ENCODE measurements around the gene CBFA2T3.

Gene CBFA2T3

DNA sequence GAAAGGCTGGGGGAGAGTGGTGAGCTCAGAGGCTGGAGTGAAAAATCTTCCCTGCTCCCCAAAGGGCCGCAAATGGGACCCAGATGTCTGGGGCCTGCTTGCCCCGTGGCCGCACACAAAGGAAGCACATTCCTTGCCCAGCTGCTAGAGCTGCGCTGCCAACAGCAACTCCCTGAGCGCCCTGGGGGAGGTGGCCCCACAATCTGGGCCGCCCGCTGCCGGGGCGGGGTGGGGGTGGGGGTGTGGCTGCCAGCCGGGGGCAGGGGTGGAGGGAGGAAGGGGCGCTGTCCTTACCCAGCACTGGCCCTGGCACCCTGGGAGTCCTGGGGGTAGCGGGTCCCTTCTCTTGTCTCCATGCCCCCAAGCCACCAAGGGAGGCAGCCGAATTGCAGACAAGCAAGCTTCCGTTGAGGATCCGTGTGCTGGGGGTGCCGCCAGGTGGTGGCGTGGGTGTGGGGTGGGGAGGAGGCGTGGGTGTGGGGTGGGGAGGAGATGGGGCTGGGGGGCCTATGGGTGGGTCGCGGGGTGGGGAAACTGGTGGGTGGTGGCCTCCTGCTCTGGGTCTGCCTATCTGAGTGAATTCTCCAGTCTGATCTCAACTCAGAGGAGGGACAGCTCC, 62.1 kb downstream of the CBFA2T3 start:
- Mint-ChIP-seq H3K27me3 (no peaks in the 10 kb centered on the region), H3K4me3 (no peak overlapping the region), H3K9me3 (no peaks in the 10 kb centered on the region), H3K4me1 (peaks cover 72% of the 10 kb centered on the region), H3K36me3 (peaks cover 47% of the 10 kb centered on the region), H3K27ac (no peak overlapping the region)
- peak; percentile 18 for ATAC-seq

DNA sequence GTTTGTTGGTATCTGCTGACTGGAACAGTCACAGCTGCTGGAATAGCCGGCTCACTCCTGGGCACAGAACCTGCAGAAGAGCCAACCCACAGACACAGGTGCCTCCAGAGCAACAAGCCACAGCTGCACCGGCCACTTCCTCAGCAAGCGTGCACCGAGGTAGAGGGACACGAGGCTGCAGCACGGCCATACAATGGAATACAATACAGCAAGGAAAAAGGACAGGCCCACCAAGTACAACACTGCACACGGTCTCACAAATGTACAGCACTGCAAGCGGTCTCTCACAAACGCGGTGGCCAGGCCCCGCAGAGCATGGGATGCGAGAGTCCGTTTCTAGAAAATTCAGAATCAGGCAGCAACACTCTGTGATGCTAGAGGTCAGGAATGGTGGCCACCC, 63.1 kb downstream of the CBFA2T3 start:
- no peak overlapping the region for H3K4me3 Mint-ChIP-seq
- no peaks in the 10 kb centered on the region for H3K27me3 Mint-ChIP-seq
- H3K4me1 Mint-ChIP-seq: peaks cover 64% of the 10 kb centered on the region
- no peak overlapping the region for H3K27ac Mint-ChIP-seq
- no peak for ATAC-seq
- H3K36me3 Mint-ChIP-seq: peaks cover 47% of the 10 kb centered on the region
- no peaks in the 10 kb centered on the region for H3K9me3 Mint-ChIP-seq

- ATAC-seq: no peak
- H3K4me3 Mint-ChIP-seq: no peak overlapping the region
- H3K27ac Mint-ChIP-seq: no peak overlapping the region
- H3K36me3 Mint-ChIP-seq: peaks cover 47% of the 10 kb centered on the region
- H3K27me3 Mint-ChIP-seq: no peaks in the 10 kb centered on the region
- H3K9me3 Mint-ChIP-seq: no peaks in the 10 kb centered on the region
- peaks cover 66% of the 10 kb centered on the region for H3K4me1 Mint-ChIP-seq
These were observed 63.9 kb downstream of the CBFA2T3 start for GRCh38 chr16:88913001-88913612.

- H3K9me3 Mint-ChIP-seq: no peaks in the 10 kb centered on the region
- H3K27ac Mint-ChIP-seq: peak overlapping the region; percentile 70
- H3K36me3 Mint-ChIP-seq: peaks cover 44% of the 10 kb centered on the region
- H3K27me3 Mint-ChIP-seq: no peaks in the 10 kb centered on the region
- ATAC-seq: no peak
- H3K4me3 Mint-ChIP-seq: no peak overlapping the region
- peaks cover 68% of the 10 kb centered on the region for H3K4me1 Mint-ChIP-seq
These were observed 64.5 kb downstream of the CBFA2T3 start for GRCh38 chr16:88912556-88912955.

- Mint-ChIP-seq H3K4me3 (no peak overlapping the region), H3K4me1 (peaks cover 65% of the 10 kb centered on the region), H3K27ac (peak overlapping the region; percentile 70), H3K36me3 (peaks cover 40% of the 10 kb centered on the region), H3K27me3 (no peaks in the 10 kb centered on the region), H3K9me3 (no peaks in the 10 kb centered on the region)
- no peak for ATAC-seq
These were observed 65.1 kb downstream of the CBFA2T3 start for GRCh38 chr16:88911946-88912310.

- H3K27me3 Mint-ChIP-seq: no peaks in the 10 kb centered on the region
- H3K4me1 Mint-ChIP-seq: peaks cover 62% of the 10 kb centered on the region
- peaks cover 34% of the 10 kb centered on the region for H3K36me3 Mint-ChIP-seq
- ATAC-seq: peak; percentile 54
- H3K4me3 Mint-ChIP-seq: peak overlapping the region; percentile 15
- H3K9me3 Mint-ChIP-seq: no peaks in the 10 kb centered on the region
- H3K27ac Mint-ChIP-seq: peak overlapping the region; percentile 70
These were observed 65.7 kb downstream of the CBFA2T3 start for GRCh38 chr16:88911136-88911945.

DNA sequence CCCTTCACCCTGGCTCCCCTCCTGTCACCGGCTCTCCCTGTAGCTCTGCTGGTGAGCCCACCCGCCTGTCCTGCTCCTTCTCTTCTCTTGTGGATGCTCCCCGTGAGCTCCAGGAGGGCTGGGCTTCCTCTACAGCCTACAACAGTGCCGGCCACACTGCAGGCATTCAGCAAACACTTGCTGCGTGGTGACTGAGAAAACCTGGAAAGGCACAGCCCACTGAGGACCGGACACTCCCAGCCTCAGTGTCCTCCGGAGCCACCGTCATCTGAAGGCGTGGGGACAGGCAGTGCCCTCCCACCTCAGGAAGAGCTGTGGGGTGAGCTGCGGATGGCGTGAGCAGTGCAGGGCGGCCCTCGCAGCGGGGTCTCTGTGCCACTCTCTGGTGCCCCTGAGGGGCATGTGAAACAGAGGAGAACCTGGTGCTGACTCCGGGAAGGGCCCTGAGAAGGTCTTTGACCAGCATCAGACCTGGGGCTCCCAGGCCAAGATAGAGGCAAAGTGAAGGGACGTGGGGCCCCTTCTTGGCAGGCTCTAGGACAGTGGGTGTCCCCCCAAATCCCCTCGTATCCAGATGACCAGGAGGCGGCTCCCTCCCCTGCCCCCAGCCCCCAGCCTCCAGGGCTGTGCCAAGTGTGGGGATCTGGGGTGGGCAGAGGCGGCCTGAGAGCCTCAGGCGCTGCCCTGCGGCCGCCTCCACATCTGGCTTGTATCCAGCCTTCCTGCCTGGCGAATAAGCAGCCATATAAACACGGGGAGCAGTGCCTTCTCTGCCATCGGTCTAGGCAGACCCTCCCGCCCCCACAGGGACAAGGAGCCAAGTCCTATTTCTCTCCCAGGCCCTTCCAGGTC, 66.5 kb downstream of the CBFA2T3 start:
- Mint-ChIP-seq H3K36me3 (peaks cover 28% of the 10 kb centered on the region), H3K9me3 (no peaks in the 10 kb centered on the region), H3K27ac (peak overlapping the region; percentile 70), H3K27me3 (no peaks in the 10 kb centered on the region), H3K4me1 (peaks cover 64% of the 10 kb centered on the region), H3K4me3 (no peak overlapping the region)
- no peak for ATAC-seq

GRCh38 chr16:88909431-88910210, 67.4 kb downstream of the CBFA2T3 start:
- Mint-ChIP-seq H3K4me3 (no peak overlapping the region), H3K27ac (no peak overlapping the region), H3K9me3 (no peaks in the 10 kb centered on the region), H3K4me1 (peaks cover 72% of the 10 kb centered on the region), H3K36me3 (peaks cover 36% of the 10 kb centered on the region), H3K27me3 (no peaks in the 10 kb centered on the region)
- ATAC-seq: no peak

- Mint-ChIP-seq H3K27ac (no peak overlapping the region), H3K4me3 (no peak overlapping the region), H3K36me3 (peaks cover 27% of the 10 kb centered on the region), H3K4me1 (peaks cover 62% of the 10 kb centered on the region), H3K27me3 (no peaks in the 10 kb centered on the region), H3K9me3 (no peaks in the 10 kb centered on the region)
- no peak for ATAC-seq
These were observed 68.7 kb downstream of the CBFA2T3 start for GRCh38 chr16:88908307-88908706.

DNA sequence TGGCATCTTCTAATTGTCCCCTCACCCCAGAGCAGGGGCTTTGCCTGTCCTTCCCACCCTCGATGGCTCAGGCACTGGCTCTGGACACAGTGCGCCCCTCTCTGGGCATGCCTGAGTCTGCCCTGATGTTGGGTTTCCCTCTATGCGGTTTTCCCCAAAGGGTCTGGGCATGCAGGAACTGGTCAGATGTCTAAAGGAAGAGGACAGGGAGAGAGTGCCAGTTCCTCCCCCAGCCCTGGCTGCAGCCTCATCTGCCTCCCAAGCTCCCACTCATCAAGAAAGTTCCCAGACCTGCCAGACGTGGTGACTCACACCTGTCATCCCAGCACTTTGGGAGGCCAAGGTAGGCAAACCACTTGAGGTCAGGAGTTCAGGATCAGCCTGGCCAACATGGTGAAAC, 69.2 kb downstream of the CBFA2T3 start:
- H3K9me3 Mint-ChIP-seq: no peaks in the 10 kb centered on the region
- H3K4me3 Mint-ChIP-seq: no peak overlapping the region
- H3K27me3 Mint-ChIP-seq: no peaks in the 10 kb centered on the region
- ATAC-seq: no peak
- no peak overlapping the region for H3K27ac Mint-ChIP-seq
- peaks cover 28% of the 10 kb centered on the region for H3K36me3 Mint-ChIP-seq
- peaks cover 66% of the 10 kb centered on the region for H3K4me1 Mint-ChIP-seq

DNA sequence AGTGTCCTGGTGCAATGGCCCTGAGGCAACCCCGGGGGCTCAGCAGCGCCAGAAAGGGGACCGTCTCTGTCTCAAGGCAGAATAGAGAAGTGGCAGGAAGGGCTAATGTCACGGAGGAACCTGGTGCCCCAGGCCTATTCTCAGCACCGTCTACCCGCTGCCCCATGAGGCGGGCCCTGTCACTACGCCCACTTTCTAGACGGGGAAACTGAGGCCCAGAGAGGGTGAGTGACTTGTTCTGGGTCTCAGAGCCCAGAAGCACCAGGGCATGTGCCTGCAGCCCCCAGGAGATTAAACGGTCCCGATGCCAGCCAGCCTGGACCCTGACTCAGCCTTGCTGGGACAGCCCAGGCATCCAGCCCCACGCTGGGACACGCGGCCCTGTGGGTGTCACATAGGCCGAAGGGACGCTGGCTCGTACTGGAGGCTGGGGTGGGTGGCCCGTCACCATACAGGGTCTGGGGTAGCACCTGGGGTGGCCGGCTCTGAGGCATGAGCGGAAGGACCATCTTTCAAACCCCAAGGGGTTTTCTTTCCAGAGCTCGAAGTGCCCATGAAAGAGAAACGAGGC, 70.4 kb downstream of the CBFA2T3 start:
- H3K27me3 Mint-ChIP-seq: no peaks in the 10 kb centered on the region
- no peak overlapping the region for H3K4me3 Mint-ChIP-seq
- no peak overlapping the region for H3K27ac Mint-ChIP-seq
- H3K9me3 Mint-ChIP-seq: no peaks in the 10 kb centered on the region
- no peak for ATAC-seq
- peaks cover 57% of the 10 kb centered on the region for H3K4me1 Mint-ChIP-seq
- H3K36me3 Mint-ChIP-seq: peaks cover 22% of the 10 kb centered on the region

DNA sequence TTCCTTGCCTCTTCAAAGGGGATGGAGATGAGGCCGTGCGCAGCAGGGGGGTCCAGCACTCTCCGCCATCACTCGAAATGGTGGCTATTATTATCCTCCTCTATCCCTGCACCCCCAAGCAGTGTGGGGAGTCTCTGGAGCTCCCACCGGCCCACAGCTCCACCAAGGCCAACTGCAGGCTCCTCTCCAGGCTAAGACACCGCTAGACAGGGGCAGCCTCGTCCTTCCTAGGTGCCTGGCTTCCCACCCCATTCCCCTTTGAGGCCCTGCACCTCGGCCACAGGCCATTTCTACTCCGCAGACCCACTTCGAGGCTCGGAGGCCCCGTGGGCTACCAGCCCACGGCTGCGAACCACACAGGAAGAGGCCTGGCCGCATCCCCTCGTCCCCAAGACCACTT, 71.0 kb downstream of the CBFA2T3 start:
- Mint-ChIP-seq H3K9me3 (no peaks in the 10 kb centered on the region), H3K36me3 (peaks cover 22% of the 10 kb centered on the region), H3K4me1 (peaks cover 51% of the 10 kb centered on the region), H3K4me3 (no peak overlapping the region), H3K27ac (no peak overlapping the region), H3K27me3 (no peaks in the 10 kb centered on the region)
- no peak for ATAC-seq

GRCh38 chr16:88905563-88905962, 71.4 kb downstream of the CBFA2T3 start:
- ATAC-seq: peak; percentile 13

DNA sequence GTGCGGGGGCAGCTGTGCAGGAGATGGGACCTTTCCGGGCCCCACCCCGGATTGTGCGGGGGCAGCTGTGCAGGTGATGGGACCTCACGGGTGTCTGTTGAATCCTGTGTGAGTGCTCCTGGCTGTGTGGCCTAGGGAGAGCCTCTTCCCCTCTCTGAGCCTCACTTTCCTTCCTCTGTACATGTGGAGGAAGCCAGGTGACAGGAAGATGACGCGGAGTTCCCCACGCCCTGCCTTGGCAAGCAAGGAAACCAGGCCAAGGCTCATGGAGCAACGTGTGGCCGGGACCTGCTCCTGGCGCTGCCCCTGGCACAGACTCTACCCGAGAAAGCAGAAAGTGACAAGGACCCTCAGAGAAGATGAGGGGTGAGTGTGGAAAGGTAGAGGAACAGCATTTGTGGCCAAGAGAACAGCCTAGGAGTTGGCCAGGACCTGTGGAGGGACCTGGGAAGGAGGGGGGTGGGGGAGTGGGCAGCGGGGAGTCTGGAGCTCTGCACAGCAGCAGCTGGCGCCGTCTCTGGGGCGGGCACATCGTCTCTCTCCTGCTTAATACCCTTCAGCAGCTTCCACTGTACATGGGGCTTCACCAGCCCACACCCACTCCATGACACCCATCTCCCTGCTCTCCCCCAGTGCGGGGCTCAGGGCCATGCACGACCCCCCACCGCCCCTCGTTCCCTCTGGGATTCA, 72.2 kb downstream of the CBFA2T3 start:
- no peaks in the 10 kb centered on the region for H3K27me3 Mint-ChIP-seq
- peaks cover 15% of the 10 kb centered on the region for H3K36me3 Mint-ChIP-seq
- H3K27ac Mint-ChIP-seq: no peak overlapping the region
- no peaks in the 10 kb centered on the region for H3K9me3 Mint-ChIP-seq
- ATAC-seq: no peak
- H3K4me3 Mint-ChIP-seq: no peak overlapping the region
- peaks cover 40% of the 10 kb centered on the region for H3K4me1 Mint-ChIP-seq

More at GRCh38 chr16:88905563-88905962, 71.4 kb downstream of the CBFA2T3 start:
- H3K4me3 Mint-ChIP-seq: no peak overlapping the region
- peaks cover 22% of the 10 kb centered on the region for H3K36me3 Mint-ChIP-seq
- H3K27me3 Mint-ChIP-seq: no peaks in the 10 kb centered on the region
- no peaks in the 10 kb centered on the region for H3K9me3 Mint-ChIP-seq
- no peak overlapping the region for H3K27ac Mint-ChIP-seq
- H3K4me1 Mint-ChIP-seq: peaks cover 47% of the 10 kb centered on the region

Data from stimulated activated memory B cell treated with anti-CD40 and anti-IgM and Interleukin-4, amounts not matched to agents 10 μg/mL and 1 μg/mL and 100 μg/mL, for 72 hours (primary cell).